Measurements from ENCODE around the gene IGFBP2.
"Not testable (repeated sequence)": the region's sequence is repeated elsewhere in the genome, so short reads cannot be mapped to it uniquely, and the experiment has no call there.

IGFBP2 gene, protein sequence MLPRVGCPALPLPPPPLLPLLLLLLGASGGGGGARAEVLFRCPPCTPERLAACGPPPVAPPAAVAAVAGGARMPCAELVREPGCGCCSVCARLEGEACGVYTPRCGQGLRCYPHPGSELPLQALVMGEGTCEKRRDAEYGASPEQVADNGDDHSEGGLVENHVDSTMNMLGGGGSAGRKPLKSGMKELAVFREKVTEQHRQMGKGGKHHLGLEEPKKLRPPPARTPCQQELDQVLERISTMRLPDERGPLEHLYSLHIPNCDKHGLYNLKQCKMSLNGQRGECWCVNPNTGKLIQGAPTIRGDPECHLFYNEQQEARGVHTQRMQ

GRCh38 chr2:216632952-216633615 is at the start of gene IGFBP2:
TSS of gene IGFBP2 (plus strand) at chr2:216633420. CDS start at chr2:216633524, 104 bp downstream.
- DNase-seq: peak; percentile 69

DNA sequence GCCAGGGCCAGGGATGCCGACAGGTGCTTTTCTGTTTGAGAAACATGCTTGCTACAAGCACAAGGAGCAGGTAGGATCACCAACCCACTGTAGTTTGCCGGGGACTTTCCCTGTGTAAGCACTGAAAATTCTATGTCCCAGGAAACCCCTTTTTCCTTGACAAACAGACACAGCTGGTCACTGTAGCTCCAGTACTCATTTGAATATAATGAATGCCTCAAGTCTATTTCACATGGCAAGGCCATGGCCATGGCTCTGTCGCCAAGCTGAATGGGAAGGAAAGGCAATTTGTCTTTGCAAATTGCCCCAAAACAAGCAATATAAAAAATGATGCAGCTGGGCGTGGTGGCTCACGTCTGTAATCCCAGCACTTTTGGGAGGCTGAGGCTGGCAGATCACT is 49.6 kb upstream of the IGFBP2 start:
- DNase-seq: no peak

DNA sequence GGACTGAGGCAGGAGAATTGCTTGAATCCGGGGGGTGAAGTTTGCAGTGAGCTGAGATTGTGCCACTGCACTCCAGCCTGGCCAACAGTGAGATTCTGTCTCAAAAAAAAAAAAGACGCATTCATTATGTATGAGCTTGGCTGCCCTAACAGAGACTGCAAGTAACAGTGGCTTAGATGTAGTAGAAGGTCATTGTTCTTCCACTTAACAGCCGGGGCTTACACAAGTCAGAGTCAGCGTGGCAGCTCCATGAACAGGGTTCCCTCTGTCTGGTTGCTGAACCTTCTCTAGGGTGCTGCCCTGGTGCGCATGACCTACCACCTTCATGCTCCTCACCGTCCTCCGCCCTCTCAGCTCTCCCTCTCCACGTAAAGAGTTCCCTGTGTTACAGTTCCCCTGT is 49.1 kb upstream of the IGFBP2 start:
- no peak for DNase-seq

DNA sequence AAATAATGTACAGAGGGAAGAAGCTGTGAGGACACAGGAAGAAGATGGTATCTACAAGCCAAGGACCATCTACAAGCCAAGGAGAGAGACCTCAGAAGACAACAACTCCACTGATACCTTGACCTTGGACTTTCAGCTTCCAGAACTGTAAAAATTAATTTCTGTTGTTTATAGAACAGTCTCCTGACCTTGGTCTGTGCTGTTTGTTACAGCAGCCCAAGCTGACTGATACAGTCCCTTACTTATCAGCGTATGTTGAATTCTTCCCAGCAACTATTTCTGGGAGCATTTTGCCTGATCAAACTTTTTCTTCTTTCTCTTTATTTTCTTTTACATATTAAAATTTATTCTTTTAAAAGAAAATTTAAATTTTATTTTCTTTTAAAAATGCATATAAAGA is 47.8 kb upstream of the IGFBP2 start:
- DNase-seq: no peak

DNA sequence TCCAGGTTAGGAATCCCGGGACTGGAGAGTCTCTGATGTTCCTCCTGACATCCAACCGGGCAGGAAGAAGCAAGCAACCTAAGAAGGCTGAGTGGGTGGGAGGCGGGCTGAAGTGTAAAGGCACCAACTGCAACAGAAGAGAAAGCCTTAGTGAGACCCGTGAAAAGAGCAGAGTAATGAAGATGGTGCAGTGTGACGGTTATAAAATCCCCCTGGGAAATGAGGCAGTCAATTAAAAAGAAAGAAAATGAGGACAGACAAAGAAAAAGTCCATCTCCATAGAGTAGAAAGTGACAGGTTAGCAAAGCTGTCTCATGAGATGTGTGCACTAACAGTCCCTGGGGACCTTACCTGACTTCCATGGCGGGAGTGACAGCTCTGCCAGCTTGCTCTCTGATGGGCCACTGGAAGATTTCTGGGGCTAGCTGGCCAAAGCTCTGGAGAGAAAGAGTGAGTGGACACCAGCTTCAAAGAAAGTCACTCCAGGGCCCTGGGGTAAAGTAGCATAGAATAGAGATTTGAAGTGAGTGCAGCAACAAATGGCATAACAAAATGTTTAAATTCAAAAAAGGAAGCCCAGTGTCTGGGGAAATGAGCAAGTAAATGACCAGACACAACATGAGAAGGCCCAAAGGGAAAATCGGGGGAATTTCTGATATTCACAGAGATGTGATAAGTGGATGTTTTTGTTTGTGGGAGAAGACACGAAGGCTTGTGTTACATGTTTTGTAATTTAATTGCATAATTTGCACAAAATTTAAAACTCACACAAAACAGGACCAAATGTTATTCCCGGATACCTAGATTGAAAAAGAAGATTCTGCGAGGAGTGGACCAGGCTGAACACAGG is 44.1 kb upstream of the IGFBP2 start:
- DNase-seq: no peak

DNA sequence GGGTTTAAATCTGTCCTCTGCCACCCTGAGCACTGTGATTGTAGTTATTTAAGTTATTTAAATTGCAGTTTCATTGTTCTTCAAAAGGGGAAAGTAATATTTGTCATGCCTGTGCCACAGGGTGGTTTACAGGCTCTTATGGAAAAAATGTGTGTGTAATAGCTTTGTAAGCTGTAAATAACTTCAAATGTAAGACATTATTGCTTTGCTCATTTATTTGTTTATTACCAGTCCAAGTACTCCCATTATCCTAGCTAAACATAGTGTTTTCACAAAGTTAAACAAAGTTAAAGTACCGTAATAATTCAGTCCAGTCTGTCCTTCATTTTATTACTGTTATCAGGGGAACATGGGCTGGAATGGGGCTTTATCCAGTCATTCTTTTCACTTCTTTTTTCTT is 43.4 kb upstream of the IGFBP2 start:
- DNase-seq: no peak

GRCh38 chr2:216590780-216591179 is 42.4 kb upstream of the IGFBP2 start:
- DNase-seq: no peak

DNA sequence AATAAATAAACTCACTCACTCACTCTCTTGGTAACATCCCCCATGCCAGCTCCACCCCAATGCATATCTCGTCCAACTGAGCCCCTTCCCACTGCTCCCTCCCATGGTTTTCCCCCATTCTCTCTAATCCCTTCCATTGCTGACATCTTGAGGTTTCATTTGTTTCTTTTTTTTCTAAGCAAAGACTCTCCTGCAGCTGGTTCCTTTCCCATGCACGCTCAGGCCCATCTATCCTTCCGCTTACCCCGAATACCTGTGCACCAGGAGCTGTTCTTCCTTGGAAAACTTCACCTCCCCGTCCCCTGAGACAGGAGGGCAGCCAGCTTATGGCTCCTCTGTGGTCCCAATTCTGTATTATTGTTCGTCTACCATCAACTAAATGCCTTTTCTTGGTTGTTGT is 41.7 kb upstream of the IGFBP2 start:
- DNase-seq: no peak

DNA sequence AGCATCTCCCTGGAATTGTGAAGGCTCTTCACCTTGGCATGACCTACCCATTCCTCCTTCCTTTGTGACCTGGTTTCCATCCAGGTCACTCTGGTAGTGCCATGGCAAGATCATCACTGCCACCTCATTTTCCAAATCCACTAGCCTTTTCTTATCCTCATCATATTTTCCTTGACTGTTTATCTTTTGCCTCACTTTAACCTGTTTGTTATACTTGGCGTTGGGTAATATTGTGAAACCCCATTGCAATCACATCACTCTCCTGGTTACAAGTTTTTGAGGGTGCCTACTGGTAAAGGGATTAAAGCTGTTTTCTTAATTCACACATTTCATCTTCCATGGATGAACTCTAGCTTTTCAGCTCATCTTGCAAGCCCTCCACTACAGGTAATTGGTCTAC is 39.1 kb upstream of the IGFBP2 start:
- no peak for DNase-seq

GRCh38 chr2:216596236-216596979 is 36.8 kb upstream of the IGFBP2 start:
- no peak for DNase-seq

DNA sequence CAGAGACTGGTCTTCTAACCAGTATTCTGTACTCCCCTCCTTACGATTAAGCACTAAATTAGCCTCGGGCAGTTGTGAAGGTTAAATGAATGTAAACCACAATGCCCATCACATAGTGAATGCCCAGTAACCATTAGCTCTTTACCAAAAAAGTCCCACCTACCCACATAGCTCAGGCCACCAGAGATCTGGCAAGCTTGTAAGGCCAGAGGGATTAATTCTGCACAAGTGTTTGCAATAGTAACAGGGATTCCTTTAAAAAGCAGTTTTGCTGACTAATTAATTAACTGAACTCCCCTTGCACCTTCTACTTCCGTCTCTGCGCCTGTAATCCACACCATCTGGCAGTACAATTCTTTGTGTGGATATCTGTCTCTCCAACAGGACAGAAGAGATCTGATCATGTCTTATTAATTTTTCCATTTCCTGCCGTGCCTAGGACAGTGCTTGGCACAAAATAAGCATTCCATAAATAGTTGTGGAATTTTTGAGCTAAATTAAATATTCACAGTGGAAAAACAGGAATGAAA is 36.2 kb upstream of the IGFBP2 start:
- no peak for DNase-seq

DNA sequence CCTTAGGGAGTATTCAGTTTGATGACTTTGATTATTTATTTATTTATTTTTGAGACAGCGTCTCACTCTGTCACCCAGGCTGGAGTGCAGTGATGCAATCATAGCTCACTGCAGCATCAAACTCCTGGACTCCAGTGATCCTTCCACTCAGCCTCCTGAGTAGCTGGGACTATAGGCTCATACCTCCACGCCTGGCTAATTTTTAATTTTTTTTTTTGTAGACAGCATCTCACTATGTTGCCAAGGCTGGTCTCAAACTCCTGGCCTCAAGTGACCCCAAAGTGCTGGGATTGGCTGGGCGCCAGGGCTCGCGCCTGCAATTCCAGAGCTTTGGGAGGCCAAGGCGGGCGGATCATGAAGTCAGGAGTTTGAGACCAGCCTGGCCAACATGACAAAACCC is 35.4 kb upstream of the IGFBP2 start:
- not testable (repeated sequence) for DNase-seq

DNA sequence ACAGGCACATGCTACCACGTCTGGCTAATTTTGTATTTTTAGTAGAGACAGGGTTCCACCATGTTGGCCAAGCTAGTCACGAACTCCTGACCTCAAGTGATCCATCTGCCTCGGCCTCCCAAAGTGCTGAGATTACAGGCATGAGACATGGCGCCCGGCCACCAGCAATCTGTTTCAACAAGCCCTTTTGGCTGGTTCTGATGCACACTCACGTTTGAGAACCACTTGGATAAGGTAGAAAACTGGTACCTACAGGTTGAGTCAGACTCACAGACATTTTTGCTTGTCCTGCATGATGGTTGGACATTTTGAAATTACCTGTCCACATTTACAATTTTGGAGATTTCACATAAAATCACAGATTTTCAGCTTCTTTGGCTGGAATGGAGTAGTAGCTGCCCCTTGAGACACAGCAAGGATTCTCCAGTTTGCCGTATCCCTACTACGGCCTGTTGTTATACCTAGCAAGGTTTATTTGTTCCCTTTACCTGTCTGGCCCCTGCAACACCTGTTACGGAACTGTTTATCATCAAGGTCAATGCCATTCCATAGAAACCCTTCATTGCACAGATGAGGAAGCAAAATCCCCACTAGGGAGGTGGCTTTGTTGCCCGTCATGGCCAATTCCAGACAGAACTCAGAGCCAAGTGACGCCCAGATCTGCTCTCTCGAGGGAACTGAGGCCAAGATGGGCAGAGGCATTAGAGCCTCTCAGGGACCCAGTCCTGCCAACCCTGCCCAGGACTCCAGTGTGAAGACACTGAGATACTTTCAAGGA is 31.4 kb upstream of the IGFBP2 start:
- no peak for DNase-seq

- no peak for DNase-seq
These were observed 30.0 kb upstream of the IGFBP2 start for GRCh38 chr2:216603010-216603883.

DNA sequence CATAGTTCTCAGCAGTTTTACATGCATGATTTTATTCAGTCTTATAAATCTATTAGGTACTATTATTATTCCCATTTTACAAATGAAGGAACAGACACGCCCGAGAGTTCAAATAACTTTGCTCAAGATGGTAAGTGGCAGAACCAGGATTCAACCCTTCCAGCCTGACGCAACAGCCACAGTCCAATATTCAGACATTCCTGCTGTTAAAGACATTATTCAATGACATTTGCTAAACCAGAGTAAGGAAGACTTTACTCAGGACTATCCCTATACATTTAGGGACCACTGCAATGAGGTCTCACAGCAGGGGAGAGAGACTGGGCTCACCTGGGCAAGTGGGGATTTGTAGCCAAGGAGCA is 29.4 kb upstream of the IGFBP2 start:
- DNase-seq: no peak

- no peak for DNase-seq
These were observed 28.8 kb upstream of the IGFBP2 start for GRCh38 chr2:216604458-216604857.

DNA sequence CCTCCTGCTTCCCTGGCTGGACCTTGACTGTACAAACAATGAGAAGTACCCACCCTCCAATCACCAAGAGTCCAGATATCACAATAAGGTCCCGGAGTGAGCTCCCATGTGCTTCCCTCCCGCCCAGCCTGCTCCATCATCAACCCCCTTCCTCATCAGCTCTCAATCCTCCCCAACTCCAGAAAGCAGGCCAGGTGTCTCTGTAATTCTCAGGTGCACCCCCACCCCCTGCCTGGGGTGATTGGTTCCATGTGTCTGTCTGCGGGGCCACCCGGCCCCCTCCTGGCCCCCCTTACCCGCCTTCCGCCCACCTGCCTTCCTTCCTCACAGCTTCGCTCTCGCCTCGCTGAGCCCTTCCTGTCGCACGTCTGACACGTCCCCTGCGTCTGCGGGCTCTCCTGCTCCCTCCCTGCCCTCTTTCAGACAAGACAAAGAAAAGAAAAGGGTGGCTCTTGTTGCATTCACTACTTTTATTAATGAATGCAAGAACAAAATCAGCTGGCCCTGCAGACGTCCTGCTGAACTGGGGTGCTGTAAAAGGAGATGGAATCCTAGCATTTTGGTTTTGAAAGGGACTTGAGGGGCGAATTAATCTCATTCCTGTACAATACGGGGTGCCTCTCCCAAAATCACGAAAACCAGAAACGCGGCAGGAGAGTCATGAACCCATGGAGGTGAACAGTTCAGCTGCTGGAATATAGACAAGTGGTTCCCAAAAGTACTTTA is 26.5 kb upstream of the IGFBP2 start:
- DNase-seq: peak; percentile 88

GRCh38 chr2:216607277-216607560 is 26.0 kb upstream of the IGFBP2 start:
- no peak for DNase-seq

- DNase-seq: no peak
These were observed 24.7 kb upstream of the IGFBP2 start for GRCh38 chr2:216608525-216608924.

DNA sequence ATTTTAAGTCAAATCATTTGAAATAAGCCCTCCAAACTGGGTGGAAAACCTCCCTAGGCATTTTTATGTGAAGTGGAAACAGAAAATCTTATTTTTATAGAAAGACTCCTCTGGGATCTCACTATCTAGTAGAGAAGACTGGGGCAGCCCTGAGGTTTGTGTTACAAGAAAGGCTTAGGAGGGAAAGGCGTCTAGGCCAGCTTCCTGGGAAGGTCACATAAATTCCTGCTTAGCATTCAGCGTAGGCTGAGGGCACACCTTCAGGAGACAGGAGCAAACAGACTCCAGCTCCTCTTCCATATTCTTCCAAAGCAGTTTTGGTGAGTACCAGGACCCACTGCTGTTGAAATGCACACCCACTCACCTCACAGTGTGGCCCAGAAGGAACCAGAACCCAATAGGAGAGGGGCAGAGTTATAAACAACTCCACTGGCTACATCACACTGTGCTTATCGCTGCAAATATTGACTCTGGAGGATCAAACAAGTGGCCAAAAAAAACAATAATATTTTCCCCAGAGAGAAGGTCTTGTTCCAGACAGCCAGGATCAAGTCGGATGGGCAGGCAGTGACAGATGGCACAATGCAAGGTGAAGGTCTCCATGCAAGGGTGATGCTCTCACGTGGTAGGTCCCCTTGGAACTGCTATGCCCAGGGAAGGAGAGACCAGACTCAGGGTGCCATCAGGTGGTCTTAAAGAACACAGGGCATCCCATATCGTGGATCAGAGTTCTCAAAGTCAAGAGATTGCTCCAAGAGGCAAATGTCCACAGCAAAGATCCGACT is 17.7 kb upstream of the IGFBP2 start:
- DNase-seq: no peak

Data from activated CD8-positive, alpha-beta memory T cell treated with anti-CD3 and anti-CD28 coated beads, Interleukin-2, amount 50 U/mL, for 48 hours (primary cell).